Gastroesophageal sphincter (tissue), 4 donors: ENCODE measurements around the gene MINDY3. TPM values are rescaled to one million over a fixed set of nuclear protein-coding genes. Genes with fewer than 3 reads are reported as not detected.

ENCODE experiments used
- total RNA-seq, 4 donors: library from RNA; depleted of rRNA; stranded (reverse); fragments of >200 nt; gene quantifications; one replicate each; pipeline ENCODE4 v1.1.0, GENCODE V29; 2016

Gene MINDY3
- total RNA-seq, 4 donors from 2014 or later: 21.8 to 93.6 (median 36.7) TPM

Other genes starting within 250 kb of the MINDY3 start
- gene ITGA8, start 140.6 kb downstream of the MINDY3 start, total RNA-seq: 100 to 1,000 TPM in 2 of 4 donors, 10 to 100 TPM in 2; 37.6 to 667 (median 310) TPM